HCT116 (cell line): ENCODE data around the gene GXYLT2. TPM values are rescaled to one million over a fixed set of nuclear protein-coding genes. Genes with fewer than 3 reads are reported as not detected.

Experiments
- ATAC-seq: fragments of 200-7000 bp; cut with Tn5 transposase; 2 replicates; pipeline ENCODE4 v1.9.1; 2020; ENCODE audit warnings: mild to moderate bottlenecking, moderate library complexity
- BruUV-seq: library from RNA; stranded (reverse); fragments of 400-500 nt; replicated peaks from 2 replicates; lab custom pipeline; 2021; lab: Mats Ljungman, UMichigan
- CTCF ChIA-PET: fragments of 300-600 bp; sonication (Branson Sonifier 250); formaldehyde crosslinking; loops from one replicate; lab custom pipeline; 2021; ENCODE audit warnings: antibody characterized with exemption; lab: Charles Lee
- POLR2A ChIA-PET: fragments of 300-600, 350-600 bp; sonication (Branson Sonifier 250); formaldehyde crosslinking; loops from one replicate; lab custom pipeline; 2021; ENCODE audit warnings: antibody characterized with exemption; lab: Charles Lee
- RAD21 ChIA-PET, 2 experiments: fragments of 300-600 bp; sonication (Branson Sonifier 250); formaldehyde crosslinking; loops; one replicate each; lab custom pipeline; 2023; ENCODE audit warnings: low total read pairs in 2 of 2; ENCODE audit not compliant: uncharacterized antibody in 2 of 2, unreplicated experiment in 2 of 2, low non-redundant PET in 1 of 2; lab: Charles Lee
- DNase-seq: peaks from one replicate; pipeline ENCODE4 v3.0.0-alpha.2; 2010; ENCODE audit warnings: low read depth, low spot score
- H2AFZ ChIP-seq: fragments of 200-600 bp; shearing (Covaris generic), sonication (generic); 2 replicates; pipeline ENCODE4 v1.6.1; 2017; ENCODE audit warnings: low read depth, mixed run types, mixed read lengths, antibody characterized with exemption, low read length; ENCODE audit not compliant: poor library complexity, severe bottlenecking
- H3K27ac ChIP-seq: 2 replicates; pipeline ENCODE4 v1.5.1; 2012; ENCODE audit warnings: low read depth, low read length
- H3K27me3 ChIP-seq: fragments of 200-600 bp; sonication (generic); 2 replicates; pipeline ENCODE4 v1.6.1; 2016; ENCODE audit warnings: mixed run types, low read length, mixed read lengths; ENCODE audit not compliant: insufficient read depth
- H3K36me3 ChIP-seq, 2 experiments: fragments of 200-500 bp in 1 of 2; fragments of 200-600 bp in 1 of 2; sonication (Bioruptor generic) in 1 of 2; sonication (generic) in 1 of 2; 2 replicates each; pipeline versions ENCODE4 v1.5.1 to v1.6.1; 2014 to 2016; ENCODE audit warnings: low read length in 2 of 2, inconsistent platforms in 1 of 2, mixed read lengths in 1 of 2, mixed run types in 1 of 2; ENCODE audit not compliant: insufficient read depth in 2 of 2, control insufficient read depth in 1 of 2
- H3K4me1 ChIP-seq, 2 experiments: fragments of 200-600 bp in 1 of 2; sonication (generic) in 1 of 2; 2 replicates each; pipeline versions ENCODE4 v1.5.1 to v1.6.1; 2012 to 2017; ENCODE audit warnings: low read length in 2 of 2, inconsistent platforms in 1 of 2, mild to moderate bottlenecking in 1 of 2, mixed read lengths in 1 of 2, mixed run types in 1 of 2, moderate library complexity in 1 of 2; ENCODE audit not compliant: insufficient read depth in 2 of 2, control insufficient read depth in 1 of 2
- H3K4me2 ChIP-seq: fragments of 200-600 bp; sonication (generic); 2 replicates; pipeline ENCODE4 v1.6.1; 2017; ENCODE audit warnings: mixed run types, low read length, mixed read lengths
- H3K4me3 ChIP-seq, 2 experiments: fragments of 200-600 bp in 1 of 2; sonication (generic) in 1 of 2; replicated peaks in 1 of 2; 2 replicates each; pipeline ENCODE4 v1.5.1; 2011 to 2016; ENCODE audit warnings: low read length in 2 of 2, control low read depth in 1 of 2, low read depth in 1 of 2, mild to moderate bottlenecking in 1 of 2, mixed read lengths in 1 of 2, mixed run types in 1 of 2
- H3K79me2 ChIP-seq: fragments of 200-600 bp; sonication (generic); 2 replicates; pipeline ENCODE4 v1.6.1; 2017; ENCODE audit warnings: mild to moderate bottlenecking, mixed run types, low read length, moderate library complexity, mixed read lengths; ENCODE audit not compliant: insufficient read depth
- H3K9ac ChIP-seq: fragments of 200-600 bp; sonication (generic); 2 replicates; pipeline ENCODE4 v1.6.1; 2016; ENCODE audit warnings: low read length, mixed read lengths
- H3K9me2 ChIP-seq: fragments of 200-600 bp; sonication (generic), shearing (Covaris generic); 2 replicates; pipeline ENCODE4 v1.6.1; 2017; ENCODE audit warnings: mixed run types, mild to moderate bottlenecking, moderate library complexity; ENCODE audit not compliant: insufficient read depth
- H3K9me3 ChIP-seq, 2 experiments: fragments of 200-500 bp in 1 of 2; fragments of 200-600 bp in 1 of 2; sonication (Bioruptor generic) in 1 of 2; sonication (generic) in 1 of 2; 2 replicates each; pipeline ENCODE4 v1.6.1; 2014 to 2017; ENCODE audit warnings: low read length in 2 of 2, mixed read lengths in 2 of 2, inconsistent platforms in 1 of 2, low read depth in 1 of 2, mild to moderate bottlenecking in 1 of 2, mixed run types in 1 of 2, moderate library complexity in 1 of 2; ENCODE audit not compliant: control insufficient read depth in 1 of 2, insufficient read depth in 1 of 2
- H4K20me1 ChIP-seq: fragments of 200-600 bp; sonication (generic), shearing (Covaris generic); 2 replicates; pipeline ENCODE4 v1.6.1; 2017; ENCODE audit warnings: mixed run types, mild to moderate bottlenecking, moderate library complexity; ENCODE audit not compliant: insufficient read depth
- CBX3 ChIP-seq: IDR thresholded peaks from 2 replicates; pipeline ENCODE4 v1.6.1; 2012; ENCODE audit warnings: low read depth
- EZH2phosphoT487 ChIP-seq: fragments of 200-600 bp; IDR thresholded peaks from 2 replicates; pipeline ENCODE4 v1.6.1; 2018; ENCODE audit warnings: antibody characterized with exemption, borderline replicate concordance
- TCF7L2 ChIP-seq: IDR thresholded peaks from 2 replicates; pipeline ENCODE4 v1.7.0; 2011; ENCODE audit warnings: borderline replicate concordance, inconsistent platforms; ENCODE audit not compliant: insufficient read depth, insufficient read length; ENCODE audit errors: extremely low read depth
- YY1 ChIP-seq: IDR thresholded peaks from 2 replicates; pipeline ENCODE4 v1.6.1; 2011; ENCODE audit warnings: low read length, low read depth, moderate library complexity, mild to moderate bottlenecking; ENCODE audit not compliant: insufficient replicate concordance; ENCODE audit errors: extremely low read depth
- intact Hi-C: fragments of 100-400 bp; cut with micrococcal nuclease; formaldehyde crosslinking; loops from 2 replicates; pipeline ENCODE4 v1.10.0; 2022
- total RNA-seq: library from RNA; stranded (reverse); gene quantifications from one replicate; pipeline ENCODE4 v1.2.1, GENCODE V29; 2021; ENCODE audit not compliant: unreplicated experiment
- TF ChIP-seq, protein P1 (sequence below): IDR thresholded peaks from 2 replicates; pipeline ENCODE4 v1.6.1; 2012
- TF ChIP-seq, protein P2 (sequence below): IDR thresholded peaks from 2 replicates; pipeline ENCODE4 v1.6.1; 2012; ENCODE audit warnings: low read depth

GXYLT2 gene
- total RNA-seq, 1 experiment from 2014 or later = 5.6 TPM

DNA sequence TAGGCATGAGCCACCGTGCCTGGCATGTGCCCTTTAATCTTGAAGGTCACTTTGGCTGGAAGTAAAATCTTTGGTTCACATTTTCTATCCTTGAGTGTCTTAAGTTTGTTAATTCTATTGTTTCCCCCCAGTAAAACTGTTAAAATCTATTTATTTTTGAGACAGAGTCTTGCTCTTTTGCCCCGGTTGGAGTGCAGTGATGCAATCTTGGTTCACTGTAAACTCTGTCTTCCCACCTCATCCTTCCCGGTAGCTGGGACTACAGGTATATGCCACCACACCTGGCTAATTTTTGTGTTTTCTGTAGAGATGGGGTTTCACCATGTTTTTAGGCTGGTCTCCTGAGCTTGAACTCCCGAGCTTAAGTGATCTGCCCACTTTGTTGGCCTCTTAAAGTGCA is 116.5 kb downstream of the GXYLT2 start:
- DNase-seq = no peak
- ChIA-PET POLR2A (no interaction called here), CTCF (no interaction called here), RAD21 (interaction anchor here in 1 of 2 experiments (0.6 kb wide), 1 partner anchor 51 kb away, joined by 5 read pairs; no protein-coding TSS in a partner anchor)
- H2AFZ ChIP-seq = no peak overlapping the region
- H4K20me1 ChIP-seq = peaks cover 30% of the 10 kb centered on the region
- no peaks in the 10 kb centered on the region for H3K4me1 ChIP-seq
- no peak for TF ChIP-seq TCF7L2
- TF ChIP-seq, protein P1, sequence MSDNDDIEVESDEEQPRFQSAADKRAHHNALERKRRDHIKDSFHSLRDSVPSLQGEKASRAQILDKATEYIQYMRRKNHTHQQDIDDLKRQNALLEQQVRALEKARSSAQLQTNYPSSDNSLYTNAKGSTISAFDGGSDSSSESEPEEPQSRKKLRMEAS = no peak
- no peak for TF ChIP-seq YY1
- no peak for TF ChIP-seq CBX3
- TF ChIP-seq, protein P2, sequence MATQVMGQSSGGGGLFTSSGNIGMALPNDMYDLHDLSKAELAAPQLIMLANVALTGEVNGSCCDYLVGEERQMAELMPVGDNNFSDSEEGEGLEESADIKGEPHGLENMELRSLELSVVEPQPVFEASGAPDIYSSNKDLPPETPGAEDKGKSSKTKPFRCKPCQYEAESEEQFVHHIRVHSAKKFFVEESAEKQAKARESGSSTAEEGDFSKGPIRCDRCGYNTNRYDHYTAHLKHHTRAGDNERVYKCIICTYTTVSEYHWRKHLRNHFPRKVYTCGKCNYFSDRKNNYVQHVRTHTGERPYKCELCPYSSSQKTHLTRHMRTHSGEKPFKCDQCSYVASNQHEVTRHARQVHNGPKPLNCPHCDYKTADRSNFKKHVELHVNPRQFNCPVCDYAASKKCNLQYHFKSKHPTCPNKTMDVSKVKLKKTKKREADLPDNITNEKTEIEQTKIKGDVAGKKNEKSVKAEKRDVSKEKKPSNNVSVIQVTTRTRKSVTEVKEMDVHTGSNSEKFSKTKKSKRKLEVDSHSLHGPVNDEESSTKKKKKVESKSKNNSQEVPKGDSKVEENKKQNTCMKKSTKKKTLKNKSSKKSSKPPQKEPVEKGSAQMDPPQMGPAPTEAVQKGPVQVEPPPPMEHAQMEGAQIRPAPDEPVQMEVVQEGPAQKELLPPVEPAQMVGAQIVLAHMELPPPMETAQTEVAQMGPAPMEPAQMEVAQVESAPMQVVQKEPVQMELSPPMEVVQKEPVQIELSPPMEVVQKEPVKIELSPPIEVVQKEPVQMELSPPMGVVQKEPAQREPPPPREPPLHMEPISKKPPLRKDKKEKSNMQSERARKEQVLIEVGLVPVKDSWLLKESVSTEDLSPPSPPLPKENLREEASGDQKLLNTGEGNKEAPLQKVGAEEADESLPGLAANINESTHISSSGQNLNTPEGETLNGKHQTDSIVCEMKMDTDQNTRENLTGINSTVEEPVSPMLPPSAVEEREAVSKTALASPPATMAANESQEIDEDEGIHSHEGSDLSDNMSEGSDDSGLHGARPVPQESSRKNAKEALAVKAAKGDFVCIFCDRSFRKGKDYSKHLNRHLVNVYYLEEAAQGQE = no peak
- no peak for TF ChIP-seq EZH2phosphoT487
- no peaks in the 10 kb centered on the region for H3K9me3 ChIP-seq
- H3K4me3 ChIP-seq = no peak overlapping the region
- no peak for ATAC-seq
- H3K9me2 ChIP-seq = no peaks in the 10 kb centered on the region
- no peak overlapping the region for H3K9ac ChIP-seq
- no peaks in the 10 kb centered on the region for H3K27me3 ChIP-seq
- H3K79me2 ChIP-seq = peaks cover 99% of the 10 kb centered on the region
- BruUV-seq = no TSS peak
- intact Hi-C loops = no loop called here
- no peak overlapping the region for H3K27ac ChIP-seq
- no peak overlapping the region for H3K4me2 ChIP-seq
- peaks cover 28 to 32% of the 10 kb centered on the region in 2 experiments for H3K36me3 ChIP-seq
